GM21515 (cell line): Measurements from ENCODE around the gene RTN4R.

Experiments used
- ATAC-seq: cut with Tn5 transposase; IDR thresholded peaks from one replicate; pipeline ENCODE4 v1.9.1; 2021; ENCODE audit not compliant: unreplicated experiment

The RTN4R gene

DNA sequence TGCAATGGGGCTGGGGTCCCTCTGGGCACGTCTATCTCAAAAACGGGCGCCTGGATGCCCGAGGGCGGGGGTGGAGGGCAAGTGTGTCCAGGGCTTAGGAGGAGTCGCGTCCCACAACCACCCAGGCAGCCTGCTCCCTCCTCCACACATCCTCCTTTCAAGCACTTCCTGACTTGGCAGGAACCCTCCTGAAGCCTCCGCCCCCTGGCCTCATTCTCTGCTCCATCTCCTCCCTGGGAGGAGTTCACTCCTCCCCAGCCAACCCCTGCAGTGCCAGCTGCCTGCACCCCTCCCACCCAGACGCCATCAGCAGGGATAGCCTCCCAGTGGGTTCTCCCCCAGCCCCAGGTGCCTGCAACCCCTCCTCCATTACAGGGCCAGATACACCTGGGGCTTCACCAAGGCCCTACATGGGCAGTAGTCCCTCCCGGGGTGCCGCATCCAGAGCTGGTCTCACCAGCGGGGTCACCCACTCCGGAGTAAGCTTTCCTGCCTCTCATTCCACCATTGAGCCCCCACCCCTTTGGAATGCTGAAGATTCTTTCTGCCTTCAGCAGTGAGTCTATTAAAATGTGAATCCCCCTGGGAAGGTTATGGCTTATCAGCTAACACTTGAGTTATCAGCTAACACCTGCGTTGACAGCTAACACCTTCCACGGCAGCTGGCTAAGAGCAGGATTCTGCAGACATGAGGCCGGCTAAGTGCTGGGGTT, 24.4 kb downstream of the RTN4R start:
- ATAC-seq = no peak

DNA sequence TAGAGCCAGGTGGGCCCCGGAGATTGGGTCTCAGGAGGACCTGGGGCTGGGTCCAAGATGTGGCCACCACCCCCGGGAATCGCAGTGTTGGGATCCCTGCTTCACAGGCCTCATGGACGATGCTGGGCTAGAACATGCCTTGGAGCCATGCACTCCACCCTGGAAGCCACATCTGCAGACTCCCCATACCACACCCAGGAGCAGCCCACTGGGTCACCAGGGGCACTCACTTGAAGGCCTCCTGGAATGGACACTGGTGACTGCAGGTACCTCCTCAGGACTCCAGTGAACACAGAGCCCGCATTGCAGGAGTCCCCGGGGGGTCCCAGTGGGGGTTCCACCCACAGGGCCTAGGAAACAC, 25.0 kb downstream of the RTN4R start:
- no peak for ATAC-seq

DNA sequence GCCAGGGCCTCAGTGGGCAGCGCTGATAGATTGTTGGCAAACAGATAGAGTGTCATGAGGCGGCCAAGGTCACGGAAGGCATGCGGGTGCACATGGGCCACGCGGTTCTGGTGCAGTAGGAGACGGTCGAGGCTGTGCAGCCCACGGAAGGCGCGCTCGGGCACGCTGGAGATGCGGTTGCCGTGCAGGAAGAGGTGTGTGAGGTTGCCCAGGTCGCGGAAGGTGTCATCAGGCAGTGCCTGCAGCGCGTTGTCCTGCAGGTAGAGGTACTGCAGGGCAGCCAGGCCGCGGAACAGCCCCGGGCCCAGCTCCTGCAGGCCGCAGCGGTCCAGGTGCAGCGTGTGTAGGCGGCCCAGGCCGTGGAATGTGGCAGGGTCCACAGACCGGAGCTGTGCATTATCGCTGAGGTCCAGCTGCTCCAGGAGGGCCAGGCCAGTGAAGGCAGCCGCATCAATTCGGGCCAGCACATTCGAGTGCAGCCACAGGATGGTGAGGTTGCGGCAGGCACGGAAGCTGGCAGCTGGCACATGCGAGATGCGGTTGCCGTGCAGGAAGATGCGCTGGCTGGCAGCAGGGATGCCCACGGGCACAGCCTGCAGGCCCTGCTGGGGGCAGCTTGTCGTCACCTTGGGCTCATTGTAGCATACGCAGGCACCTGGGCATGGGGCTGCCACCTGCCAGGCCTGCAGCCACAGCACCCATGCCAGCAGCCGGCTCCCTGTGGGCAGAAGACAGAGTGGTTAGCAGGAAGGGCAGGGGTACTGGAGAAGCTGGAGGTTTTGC, 25.5 kb downstream of the RTN4R start:
- no peak for ATAC-seq

DNA sequence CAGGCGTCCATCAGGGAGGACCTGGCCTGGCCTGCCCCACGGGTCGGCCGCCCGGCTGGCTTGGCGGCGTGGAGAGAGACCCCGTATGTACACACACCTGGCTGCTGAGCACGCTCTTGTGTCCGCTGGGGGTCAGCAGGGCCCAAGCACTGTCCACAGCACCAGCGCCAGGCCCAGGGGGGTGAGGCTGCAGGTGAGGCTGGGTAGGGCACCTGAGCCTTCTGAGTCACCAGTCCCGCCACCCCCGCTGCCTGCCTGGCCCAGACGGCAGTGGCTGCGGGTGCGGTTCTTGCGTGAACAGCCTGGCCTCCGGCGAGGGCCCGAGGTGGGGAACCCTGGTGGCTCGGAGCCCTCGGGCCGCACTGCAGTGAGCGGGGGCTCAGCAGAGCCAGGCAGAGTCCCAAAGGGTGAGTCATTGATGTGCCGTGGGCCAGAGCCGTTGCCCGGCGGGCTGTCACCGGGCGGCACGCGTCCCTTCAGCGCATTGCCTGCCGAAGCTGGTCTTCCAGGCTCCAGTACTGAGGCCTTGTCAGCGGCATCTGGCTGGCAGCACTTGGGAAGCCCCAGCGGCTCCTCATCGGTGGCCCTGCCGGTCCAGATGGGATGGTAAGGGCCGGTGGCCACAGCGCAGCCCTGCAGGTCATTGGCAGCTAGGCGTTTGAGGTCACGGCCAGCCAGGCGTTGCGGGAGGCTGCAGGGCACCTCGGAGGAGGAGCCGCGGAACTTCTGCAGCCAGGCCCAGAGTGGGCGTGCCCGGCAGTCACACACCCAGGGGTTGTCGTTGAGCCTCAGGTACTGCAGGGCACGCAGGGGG, 26.3 kb downstream of the RTN4R start:
- no peak for ATAC-seq

DNA sequence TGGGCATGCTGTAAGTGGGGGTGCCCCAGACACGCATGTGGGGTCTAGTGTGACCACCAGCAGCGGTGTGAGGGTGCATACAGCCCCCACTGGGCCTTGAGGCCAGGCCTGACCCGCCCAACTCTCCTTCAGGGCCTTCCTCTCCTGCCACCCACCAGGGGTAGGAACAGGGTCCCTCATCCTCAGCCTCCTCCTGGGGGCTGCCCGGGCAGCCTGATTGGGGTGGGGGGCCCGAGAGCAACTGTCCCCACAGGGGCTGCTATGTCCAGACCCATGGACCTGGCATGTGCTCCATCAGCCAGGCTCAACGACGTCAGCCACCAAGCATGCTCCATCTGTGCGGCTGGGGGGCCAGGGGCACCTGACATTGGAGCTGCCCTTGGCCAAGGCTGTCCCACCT, 27.2 kb downstream of the RTN4R start:
- no peak for ATAC-seq

DNA sequence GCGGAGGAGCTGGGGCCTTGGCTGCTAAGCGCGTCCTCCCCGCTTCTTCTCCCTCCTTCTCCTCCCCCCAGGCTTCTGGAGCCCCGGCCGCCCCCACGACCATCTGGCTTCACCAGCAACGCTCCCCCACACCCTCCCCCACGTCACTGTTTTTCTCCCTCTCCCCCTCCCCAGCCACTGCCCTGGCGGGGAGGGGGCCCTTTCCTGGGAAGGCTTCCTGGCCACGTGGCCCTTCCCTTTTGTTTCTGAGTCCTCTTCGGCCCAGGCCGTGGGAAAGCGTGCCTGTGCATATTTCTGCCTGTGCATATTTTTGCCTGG, 27.7 kb downstream of the RTN4R start:
- ATAC-seq = no peak

DNA sequence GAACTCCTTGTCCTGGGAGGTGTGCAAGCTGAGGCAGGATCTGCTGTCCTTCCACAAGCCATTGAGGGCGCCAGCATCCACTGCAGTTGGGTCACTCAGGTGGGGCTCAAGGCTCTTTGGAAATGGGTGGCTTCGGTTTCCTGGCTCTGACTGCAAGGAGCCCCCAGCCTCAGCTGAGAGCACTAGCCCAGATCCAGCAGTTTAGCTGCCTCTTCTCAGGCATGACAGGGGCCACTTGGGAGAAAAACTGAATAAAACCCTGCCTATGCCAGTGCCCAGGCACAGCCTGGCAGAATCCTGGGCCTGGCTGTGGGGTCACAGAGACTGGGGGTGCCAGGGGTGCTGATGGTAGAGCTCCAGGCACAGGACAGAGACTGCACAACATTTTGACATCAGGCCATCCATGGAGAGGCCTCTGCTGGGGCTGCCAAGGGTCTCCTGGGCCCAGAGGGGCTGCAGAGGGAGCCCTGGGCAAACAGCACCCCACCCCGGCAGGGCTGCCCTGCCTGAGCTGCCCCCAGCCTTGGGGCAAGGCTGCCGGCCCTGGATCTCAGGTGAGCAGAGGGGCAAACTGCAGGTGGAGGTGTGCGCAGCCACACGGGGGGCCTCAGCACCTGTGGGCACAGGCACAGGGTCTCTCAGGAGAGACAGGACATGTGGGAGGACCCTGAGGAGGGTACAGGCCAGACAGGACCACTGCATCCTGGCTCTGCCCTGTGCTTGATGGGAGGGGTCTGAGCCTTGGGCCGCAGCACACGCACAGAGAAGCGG, 28.3 kb downstream of the RTN4R start:
- ATAC-seq = no peak

DNA sequence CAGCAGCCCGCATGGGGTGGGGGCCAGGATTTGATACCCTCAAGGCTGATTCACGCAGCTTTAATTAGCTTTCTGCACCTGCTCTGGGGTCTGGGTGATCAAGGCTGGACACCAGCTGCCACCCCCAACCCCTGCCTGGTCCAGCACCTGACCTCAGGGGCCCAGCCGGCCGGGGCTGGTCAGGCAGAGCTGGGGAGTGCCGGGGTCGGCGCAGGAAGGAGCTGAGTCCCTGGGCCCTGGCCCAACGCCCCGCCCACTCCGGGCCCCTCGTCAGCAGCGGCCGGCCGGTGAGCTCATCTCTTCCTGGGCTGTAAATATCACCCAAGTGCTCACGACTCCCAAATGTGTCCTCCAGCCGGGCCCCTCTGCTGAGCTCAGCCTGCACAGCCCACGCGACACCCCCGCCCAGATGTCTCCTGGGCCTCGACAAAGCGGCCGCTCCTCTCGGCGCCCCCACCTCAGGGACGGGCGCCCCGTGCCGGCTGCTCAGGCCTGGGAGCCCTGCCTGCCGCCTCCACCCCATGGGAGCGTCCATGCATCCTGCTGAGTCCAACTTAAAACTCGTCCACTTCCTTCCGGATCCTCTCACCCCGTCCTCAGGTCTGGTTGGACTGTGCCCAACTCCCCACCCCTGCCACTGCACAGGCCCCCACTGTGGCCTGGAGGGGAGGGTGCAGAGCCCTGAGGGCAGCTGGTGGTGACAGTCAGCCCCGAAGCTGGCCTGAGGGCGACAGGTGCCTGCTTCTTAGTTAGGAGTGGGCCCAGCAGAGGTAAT, 29.0 kb downstream of the RTN4R start:
- ATAC-seq = no peak

DNA sequence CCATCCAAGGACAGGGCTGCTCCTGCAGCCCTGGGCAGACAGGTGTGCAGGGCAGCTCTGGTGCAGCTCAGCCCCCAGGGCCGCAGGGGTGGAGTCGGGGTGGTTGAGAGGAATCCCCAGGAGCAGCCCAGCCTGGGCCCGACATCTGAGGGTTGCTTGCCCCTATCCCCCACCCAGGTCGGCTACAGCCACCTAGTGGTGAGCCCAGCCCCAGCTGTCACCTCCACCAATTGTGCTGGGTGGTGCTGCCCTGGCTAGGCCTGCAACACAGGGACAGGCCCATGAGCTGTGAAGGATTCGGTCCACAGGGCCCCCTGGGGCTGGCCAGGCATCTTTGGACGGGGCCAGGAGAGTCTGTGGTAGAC, 29.6 kb downstream of the RTN4R start:
- ATAC-seq = no peak

DNA sequence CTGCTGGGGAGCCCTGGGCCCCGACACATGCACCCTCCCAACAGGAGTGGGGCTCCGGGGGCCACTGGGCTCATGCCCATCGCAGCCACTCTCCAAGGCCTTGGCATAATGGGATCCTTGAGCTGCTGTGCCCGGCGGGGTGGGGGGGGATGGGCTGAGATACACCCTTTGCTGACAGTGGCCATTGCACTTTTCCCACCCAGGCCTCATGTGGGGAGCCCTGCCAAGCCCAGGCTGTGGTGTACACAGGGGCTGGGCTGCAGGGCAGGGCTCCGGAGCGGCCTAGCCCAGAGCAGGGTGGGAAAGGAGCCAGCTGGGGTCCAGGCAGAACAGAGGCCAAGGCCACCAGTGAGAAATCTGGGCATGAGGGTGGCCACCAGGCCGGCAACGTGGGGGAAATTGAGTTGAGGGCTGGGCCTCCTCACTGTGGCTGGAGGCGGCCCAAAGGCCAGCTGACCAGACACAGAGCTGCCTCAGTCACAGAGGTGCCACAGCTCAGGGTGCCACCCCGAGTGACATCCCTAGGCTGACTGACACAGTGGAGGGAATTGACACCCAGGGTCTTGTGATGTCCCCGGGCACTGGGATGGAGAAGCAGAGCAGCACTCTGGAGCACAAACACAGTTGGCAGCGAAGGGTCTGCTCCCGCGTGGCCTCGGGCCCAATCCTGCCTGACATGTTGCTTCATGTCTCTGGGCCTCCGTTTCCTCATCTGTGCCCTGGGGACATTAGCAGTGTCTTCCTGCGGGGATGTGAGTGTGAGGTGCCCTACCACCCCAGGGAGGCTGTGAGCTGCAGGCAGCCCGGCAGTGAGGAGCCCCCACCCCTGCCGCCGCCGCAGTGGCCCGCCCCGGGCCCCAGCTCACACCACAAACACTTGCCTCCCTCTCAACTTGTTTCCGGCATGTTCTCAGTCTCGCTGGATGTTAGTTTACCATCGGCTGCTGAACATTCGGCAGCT, 30.4 kb downstream of the RTN4R start:
- ATAC-seq = no peak

DNA sequence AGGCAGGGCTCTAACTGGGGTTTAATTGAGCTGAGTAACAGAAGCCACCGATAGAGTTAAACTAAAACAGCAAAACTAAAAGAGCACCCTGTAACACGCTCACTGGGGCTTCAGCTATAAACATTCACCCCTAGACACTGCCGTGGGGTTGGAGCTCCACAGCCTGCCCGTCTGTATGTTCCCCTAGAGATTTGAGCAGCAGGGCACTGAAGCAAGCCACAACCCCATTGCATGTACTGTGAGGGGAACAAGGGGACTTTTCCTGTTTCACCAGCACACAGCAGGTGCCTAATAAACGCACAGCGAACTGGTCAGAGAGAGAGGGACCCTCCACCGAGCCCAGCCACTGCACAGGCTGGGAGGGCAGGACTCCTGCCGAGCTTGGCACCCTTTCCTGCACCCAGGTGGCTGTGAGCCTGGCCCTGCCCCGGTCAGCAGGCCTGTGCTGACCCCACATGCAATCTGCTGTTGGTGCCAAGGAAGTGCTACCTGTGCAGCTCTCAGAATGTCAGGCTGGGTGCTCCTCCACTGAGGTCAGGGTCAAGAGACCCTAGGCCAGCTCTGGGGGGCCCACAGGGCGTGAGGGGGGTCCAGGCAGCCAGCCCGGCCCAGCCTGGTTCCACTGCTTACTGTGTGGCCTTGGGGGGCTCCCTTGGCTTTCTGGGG, 31.9 kb downstream of the RTN4R start:
- no peak for ATAC-seq

DNA sequence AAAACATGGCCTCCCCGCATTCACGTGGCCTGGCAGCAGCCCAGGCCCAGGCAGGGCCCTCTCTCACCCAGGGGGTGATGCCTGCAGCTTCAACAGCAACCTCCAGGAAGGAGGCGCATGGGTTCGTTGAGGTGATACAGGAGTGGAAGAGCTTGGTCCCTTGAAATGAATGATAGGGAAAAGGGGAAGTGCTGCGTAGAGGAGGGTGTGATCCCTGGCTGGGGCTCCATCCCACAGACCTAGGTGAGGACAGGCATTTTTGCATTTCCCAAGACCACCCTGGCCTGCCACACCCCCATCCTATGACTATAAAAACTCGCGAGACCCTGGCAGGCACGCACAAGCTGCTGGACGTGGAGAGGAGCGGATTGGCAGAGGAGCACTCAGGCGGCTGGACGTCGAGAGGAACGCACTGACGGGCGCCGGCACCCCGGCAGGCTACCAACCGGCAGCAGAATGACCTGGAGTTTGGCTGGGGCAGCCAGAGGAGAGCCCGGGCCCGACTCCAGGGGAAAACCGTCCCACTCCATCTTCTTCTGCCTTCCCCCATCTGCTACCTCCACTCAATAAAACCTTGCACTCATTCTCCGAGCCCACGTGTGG, 32.6 kb downstream of the RTN4R start:
- no peak for ATAC-seq

DNA sequence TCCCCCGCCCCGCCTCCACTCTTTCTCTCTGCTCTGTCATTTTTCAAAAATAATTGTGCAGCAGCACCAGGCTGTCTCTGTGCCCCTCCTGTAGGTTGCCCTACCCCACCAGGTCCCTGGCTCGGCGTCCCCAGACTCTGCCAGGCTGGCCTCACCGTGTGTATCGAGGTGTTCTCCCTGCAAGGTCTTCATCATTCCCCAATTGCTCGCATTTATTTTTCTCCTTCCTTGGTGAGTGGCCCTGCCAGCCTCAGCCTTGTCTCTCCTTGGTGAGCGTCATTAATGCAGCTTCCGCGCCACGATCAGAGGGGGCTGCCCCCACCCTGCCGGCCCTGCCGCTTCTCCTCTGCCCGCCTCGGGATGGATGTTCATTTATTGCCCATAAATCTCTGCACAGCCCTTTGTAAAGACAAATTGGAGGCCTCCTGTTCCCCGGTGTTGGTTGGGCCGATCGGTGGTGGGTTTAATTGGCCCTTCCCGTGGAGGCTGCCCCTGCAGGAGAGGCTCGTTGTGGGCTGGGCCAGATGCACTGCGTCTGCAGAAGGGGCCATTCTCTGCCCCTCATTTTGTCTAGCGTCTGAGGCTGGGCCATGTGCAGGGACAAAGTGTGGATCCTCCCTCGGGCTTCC, 33.2 kb downstream of the RTN4R start:
- ATAC-seq = no peak

DNA sequence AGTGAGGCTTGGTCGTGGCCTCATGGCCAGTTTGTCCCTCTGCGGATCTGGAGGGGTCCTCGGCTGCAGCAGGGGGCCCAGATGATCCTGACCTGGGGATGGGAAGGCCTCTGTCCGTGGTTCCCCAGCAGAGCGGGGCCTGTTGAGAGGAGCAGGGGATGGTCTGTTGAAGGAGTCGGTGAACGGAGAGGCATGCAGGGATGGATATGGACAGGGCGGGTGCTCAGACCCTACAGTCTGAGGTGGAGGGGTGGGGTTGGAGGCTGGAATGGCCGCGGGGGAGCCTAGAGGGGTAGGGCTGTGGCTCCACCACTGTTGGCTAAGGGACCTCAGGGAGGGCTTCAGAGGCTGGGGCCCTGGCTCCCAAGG, 33.8 kb downstream of the RTN4R start:
- ATAC-seq = no peak

DNA sequence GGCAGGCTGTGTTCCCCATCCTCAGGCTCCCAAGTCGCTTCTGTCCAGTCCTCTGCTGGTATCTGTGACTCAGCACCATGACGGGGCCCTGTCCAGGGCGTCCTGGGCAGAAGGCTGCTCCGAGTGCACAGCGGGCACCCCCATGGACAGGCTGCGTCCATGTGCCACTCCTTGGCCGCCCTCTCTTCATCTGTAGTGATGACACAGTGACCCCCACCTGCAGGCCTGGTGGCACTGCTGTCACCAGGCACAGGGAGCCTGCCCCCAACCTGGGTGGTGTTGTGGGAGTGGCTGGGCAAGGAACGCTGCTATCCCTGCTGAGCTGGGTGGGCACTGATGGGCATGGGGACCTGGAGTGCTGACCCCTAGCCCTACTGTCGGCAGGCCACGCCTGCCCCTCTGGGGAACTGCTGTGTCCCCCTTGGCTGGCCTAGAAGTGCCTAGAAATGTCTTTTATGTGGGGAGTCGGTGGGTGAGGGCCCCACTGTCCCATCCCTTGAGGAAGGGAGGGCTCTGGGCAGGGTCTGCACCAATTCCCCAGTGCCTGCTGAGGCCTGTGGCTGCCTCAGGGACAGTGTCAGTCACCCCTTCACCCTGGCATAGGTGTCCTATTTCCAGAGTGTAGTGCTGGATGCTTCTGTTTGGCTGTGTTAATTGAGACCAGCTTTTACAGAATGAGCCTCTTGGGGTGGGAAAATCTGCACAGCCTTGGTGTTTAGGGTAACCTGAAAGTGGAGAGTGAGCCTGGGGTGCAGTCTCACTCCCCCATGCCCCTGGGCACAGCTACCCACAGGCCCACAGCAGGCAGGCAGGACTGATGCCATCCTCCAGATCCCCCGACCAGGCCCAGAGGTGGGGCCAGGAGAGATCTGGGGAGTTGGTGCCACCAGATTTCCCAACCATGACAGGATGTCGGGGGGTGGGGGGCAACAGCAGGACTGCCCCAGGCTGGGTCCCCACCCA, 34.5 kb downstream of the RTN4R start:
- no peak for ATAC-seq

DNA sequence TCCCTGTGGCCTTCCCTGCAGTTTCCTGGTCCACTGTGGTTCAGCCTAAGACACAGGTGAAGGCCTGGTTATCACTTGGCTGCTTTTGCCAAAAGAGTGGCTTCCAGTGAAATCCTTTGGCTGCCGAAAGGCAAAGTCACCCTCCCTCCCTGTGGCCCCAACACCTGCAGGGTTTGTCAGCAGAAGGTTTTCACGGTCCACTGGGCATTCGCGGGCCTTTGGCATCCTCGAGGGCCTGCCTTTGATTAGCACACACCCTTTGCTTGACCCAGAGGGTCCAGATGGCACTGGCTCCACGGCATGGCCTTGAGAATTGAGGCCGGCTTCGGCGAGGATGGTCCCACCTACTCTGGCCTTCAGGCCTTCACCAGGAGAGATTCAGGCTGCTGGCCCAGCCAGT, 35.3 kb downstream of the RTN4R start:
- ATAC-seq = no peak

DNA sequence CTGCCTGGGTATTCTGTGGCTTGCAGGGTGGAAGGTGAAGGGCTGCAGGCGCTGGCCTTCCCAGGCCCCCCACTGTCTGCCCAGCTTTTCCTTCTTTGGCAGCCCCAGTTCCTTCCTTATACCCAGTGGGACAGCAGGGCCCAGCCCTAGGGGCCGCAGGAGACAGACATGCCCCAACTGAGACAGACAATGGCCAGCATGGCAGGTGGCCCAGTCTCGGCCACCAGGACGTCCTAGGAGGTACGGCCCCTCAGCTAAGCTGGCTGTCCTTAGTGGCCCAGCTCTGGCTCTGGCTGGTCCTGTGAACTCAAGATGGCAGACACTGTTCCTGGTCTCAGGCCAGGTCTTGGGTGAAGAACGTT, 35.9 kb downstream of the RTN4R start:
- no peak for ATAC-seq
